ENCODE data around the gene NOTCH1.
A peak's percentile ranks its signal among the peaks of the same experiment; 100 is the strongest.

The NOTCH1 gene

DNA sequence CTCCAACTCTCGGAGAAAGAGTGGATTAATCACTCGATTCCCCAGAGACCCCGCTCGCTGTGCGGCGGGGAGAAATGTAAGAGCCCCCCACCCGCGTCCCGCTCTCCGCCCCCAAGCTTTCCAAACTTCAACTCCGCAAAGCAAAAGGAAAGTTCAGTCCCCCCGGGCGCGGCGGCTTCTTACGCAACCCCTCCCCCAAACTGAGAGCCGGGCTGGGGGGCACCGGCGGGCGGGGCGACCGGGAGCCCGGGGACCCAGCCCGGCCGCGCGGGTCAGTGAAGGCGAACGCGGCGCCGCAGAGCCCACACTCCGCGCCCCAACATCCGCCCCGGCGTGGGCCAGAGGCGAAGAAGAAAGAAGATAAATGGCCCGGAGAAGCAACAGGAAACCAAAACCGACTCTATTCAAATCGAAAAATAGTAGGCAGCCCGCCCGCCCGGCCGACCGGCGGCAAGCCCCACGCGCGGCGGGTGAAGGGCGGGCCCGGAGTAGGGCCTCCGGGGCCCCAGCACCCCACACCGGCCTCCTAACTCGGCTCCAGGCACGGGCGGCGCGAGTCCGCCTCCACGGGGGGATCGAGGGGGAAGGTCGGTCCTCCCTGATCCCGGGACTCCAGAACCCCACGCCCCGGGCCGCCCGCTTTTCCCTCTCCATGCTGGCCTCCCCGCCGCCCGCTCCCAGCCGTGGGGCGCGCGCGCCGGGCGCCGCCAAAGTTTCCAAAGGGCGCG lies 720 bp downstream of the NOTCH1 start:
- peak; percentile 46 for DNase-seq (ENCODE audit: low spot score)

DNA sequence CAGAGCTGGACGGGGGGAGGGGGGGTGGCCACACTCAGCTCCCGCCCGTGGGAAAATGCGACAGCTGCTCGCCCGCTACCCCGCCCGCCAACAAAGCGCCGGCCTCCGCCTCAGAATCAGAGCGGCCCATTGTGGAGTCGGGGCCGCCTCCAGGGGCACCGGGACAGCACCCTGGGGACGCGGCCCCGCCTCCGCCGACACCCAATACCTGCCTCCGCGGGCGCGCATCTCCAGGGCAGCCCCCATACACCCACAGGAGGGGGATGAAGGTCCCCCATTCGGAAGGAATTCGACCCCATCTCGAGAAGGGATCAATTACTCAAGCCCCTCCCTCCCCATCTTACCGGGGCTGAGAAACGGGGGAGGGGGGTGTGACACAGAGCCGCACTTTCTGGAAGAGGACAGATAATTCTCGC lies 1.3 kb downstream of the NOTCH1 start:
- DNase-seq (ENCODE audit: low spot score): peak; percentile 43

DNA sequence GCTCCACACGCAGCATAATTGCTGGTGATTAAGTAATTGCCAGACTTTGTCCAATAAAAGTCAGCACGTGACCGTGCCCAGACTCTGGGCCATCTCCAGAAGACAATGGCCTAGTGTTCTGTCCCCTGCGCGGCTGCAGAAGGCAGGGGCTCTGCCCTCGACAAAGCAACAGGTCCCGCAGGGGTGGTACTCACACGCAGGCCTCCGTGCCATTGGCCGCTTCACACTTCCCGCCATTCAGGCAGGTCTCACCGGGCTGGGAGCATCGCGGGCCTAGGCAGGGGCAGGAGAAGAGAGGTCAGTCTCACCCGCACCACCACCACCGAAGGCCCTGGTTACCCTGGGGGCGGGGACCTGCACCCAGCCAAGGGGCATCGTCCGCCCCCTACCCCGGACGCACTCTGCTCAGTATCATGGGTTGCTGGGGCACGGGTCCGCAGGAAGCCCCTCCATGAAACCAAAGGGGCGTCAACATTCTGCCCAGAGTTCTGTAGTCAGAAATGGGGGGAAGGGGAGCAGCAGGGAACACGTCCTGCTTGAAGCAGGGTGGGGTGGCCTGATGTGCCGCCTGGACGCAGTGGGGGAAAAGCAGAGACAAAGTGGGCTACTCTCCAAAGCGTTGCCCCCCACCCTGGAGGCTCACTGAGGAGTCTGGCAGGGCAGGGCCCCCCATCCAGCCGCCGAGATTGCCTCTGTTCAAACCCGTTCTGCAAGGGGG lies 1.9 kb downstream of the NOTCH1 start:
- no peak for DNase-seq (ENCODE audit: low spot score)

DNA sequence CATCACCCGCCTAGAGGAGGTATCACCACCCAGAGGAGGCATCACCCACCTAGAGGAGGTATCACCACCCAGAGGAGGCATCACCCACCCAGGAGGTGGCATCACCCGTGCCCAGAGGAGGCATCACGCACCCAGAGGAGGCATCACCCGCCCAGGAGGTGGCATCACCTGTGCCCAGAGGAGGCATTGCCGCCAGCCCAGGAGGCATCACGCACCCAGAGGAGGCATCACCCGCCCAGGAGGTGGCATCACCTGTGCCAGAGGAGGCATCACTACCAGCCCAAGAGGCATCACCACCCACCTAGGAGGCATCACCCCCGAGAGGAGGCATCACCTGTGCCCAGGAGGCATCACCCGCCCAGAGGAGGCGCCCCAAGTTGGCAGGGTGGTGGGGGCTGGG lies 2.6 kb downstream of the NOTCH1 start:
- DNase-seq (ENCODE audit: low spot score): no peak

DNA sequence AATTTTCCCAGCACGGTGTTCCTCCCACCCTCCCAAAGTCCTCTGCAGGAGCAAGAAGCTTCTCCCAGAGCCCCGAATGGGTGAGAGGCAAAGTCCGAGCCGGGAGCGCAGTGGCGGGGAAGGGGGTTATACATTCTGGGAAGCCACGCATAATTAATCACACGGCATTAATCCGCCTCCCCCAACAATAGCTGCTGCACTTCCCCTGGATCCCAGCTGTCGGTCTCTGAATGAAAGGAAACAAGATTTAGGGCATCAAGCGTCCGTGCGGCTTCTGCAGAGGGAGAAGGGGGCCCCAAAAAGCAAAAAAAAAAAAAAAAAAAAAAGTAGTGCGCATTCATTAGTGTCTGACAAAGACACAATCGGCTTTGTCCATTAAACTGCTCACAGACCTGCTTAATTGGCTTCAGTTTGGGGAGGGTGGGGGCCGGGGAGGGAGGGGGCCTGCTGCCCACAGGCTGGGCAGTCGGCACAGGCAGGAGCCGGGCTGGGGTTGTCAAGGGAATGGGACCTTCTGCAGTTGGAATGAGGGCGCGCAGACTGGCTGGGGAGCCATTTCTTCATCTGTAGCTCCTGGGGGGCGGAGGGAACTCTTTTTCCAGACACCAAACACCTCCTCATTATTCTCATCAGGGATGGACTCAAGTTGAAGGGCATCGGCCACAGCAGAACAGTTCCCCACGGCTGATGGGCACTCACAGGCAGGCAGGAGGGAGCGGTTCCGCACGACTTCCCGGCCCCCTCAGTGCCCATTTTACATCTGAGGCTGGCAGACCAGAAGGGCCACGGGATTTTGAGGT lies 3.4 kb downstream of the NOTCH1 start:
- no peak for DNase-seq (ENCODE audit: low spot score)

DNA sequence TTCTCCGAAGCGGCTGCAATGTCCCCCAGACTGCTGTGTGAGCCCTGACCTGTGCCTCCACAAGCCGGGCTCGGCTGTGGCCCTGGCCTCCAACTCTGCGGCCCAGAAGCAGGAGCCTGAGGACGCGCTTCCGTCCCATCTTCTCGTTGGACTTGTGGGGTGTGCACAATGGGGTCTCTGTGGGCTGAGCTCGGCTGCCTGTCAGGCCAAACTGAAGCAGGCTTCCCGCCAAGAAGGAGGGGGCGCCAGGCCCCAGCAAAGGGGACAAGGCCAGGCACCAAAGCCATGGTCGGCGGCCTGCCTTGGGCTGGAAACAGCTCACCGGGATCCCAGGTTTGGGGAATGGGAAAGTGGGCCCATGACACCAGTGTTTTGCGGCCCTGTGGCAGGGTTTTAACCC lies 4.1 kb downstream of the NOTCH1 start:
- no peak for DNase-seq (ENCODE audit: low spot score)

DNA sequence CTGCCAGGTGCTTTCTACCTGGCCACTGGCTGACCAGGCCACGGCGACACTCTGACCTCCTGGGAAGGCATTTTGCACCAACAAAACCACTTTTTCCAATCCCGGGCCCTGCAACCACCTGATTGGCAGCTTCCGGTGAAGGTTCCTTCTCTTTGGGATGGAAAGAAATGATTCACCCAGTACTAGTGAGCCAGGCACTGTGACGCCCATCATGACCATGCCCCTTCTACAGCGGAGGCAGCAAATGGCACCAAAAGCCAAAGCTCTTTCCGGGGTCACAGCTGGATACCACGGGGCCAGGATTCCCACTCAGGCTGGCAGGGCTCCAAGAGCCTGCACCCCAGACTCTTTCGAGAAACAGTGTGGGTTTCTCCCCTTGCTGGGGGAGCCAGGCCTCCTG lies 4.7 kb downstream of the NOTCH1 start:
- no peak for DNase-seq (ENCODE audit: low spot score)

DNA sequence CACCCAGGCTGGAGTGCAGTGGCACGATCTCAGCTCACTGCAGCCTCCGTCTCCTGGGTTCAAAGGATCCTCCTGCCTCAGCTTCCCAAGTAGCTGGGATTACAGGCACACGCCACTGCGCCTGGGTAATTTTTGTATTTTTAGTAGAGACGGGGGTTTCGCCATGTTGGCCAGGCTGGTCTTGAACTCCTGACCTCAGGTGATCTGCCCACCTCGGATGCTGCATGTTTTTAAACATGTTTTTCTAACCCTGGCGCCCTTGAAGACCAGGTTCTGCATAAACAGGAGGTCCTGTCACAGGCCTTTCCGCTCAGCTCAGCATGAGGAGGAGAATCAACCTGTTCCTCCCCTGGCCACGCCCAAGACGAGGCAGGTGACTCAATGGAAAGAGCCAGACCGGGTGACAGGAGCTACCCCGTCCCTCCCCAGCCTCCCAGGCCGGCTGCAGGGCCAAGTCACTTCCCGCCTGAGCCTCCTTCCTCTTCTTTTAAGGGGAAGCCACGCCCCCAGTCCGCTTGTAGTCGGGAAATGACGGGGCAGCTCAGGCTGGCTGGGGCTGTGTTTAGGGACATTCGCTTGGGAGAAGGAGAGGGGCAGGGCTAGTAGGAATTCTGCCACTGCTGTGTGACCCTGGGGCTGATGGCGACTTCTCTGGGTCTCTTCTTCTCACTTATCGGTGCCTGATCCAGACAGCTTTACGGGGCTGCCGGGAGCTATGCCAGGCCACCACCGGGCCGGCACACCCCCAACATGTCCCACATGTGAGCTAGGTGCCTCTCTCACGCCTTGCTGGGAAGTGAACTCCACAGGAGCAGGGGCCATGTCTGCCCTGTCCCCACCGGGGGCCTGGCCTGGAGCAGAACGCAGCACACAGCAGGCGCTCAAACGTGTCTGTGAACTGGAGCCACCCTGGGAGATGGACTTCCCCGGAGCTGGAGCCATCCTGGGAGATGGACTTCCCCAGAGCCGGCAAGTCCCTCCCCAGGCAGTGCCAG lies 6.1 kb downstream of the NOTCH1 start:
- peak; percentile 92 for DNase-seq (ENCODE audit: low spot score)

DNA sequence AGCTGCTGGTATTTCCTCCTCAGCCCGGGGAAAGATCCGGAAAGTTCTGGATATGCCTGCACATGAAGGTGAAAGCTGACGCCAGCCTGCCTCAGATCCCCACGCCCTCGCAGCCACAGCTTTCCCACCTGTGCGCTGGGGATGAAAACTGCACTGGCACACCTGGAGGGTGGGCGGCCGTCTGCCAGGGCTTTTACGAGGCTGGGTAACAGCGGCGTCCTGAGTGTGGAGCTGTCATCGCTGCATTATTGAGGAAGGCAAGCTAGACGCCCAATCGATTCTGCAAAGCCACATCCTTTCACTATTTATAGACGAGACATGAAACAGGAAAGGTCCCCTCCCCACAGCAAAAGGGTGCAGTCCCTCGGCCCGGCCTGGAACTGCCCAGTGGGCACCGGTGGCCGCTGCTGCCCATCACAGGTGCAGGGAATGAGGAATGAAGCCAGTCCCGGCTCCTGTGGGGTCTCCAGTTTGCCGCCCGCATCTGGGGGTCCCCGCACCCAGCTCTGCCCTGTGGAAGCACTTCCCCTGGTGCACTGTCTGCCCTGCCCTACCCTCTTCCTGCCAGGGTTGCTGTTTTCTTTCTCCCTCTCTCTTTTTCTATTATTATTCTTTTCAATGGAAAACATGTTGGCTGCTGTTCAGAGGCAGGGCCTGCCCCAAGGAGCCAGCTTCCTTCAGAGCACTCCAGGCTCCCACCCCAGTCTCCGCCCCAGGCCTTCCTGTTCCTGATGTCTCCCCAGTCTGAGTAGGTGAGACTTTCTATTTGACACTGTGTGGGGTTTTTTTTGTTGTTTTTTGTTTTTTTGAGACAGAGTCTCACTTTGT lies 7.0 kb downstream of the NOTCH1 start:
- peak; percentile 55 for DNase-seq (ENCODE audit: low spot score)

DNA sequence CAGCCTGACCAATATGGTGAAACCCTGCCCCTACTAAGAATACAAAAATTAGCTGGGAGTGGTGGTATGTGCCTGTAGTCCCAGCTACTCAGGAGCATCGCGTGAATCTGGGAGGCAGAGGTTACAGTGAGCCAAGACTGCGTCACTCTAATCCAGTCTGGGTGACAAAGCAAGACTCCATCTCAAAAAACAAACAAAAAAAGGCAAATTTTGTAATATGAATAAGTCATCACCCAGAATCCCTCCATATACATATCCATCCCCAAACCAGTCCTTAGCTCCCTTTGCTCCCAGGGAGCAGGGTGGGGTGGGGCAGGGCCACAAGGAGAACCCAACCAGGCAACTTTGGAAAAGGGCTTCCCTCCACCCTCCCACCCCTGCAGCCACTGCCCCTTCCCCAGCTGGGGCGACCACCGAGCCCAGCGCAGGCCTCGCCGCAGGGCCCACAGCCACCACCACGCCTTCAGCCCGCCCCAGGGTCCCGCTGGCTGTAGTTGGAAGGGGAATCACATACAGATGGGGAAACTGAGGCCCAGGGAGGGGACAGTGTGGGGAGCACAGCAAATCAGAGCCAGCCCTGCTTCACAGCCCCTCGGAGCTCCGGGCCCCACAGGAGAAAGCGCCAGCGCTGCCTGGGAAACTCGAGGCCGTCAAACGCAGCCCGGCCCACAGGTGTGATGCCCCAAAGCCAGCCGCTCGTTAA lies 7.8 kb downstream of the NOTCH1 start:
- no peak for DNase-seq (ENCODE audit: low spot score)

DNA sequence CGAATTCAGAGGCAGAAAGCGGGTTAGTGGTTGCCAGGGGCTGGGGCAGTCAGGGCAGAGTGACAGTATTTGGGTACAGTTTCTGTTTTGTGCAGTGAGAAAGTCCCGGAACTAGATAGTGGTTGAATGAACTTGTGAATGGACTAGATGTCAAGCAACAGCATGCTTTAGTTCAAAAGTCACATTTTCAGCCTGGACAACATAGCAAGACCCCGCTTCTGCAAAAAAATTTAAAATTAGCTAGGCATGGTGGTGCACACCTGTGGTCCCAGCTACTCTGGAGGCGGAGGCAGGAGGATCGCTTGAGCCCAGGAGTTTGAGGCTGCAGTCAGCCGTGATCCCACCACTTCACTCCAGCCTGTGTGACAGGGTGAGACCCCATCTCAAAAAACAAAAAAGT lies 8.4 kb downstream of the NOTCH1 start:
- no peak for DNase-seq (ENCODE audit: low spot score)

DNA sequence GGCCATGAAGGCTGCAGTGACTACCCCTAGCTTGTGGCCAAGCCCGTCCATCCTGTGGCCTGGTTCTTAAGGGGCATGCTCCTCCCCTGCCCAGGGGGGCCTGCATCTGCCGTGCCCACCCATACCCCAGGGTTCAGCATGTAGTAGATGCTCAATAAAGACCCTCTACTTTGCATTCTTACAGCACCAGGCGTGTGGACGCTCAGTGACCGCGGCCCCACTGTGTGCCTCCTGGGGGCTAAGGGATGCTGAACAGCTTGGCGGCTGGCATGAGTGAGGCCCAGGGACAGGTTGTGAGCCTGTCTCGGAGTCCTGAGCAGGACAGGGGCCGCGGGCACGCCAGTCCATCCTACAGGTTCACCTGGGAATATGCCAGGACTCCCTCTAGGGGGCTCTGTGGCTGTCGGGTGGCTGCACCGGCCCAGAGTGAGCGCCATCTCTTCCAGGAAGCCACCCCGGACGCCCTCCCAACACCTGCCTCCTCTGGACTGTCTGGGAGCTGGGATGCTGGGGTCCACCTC lies 9.1 kb downstream of the NOTCH1 start:
- DNase-seq (ENCODE audit: low spot score): no peak

DNA sequence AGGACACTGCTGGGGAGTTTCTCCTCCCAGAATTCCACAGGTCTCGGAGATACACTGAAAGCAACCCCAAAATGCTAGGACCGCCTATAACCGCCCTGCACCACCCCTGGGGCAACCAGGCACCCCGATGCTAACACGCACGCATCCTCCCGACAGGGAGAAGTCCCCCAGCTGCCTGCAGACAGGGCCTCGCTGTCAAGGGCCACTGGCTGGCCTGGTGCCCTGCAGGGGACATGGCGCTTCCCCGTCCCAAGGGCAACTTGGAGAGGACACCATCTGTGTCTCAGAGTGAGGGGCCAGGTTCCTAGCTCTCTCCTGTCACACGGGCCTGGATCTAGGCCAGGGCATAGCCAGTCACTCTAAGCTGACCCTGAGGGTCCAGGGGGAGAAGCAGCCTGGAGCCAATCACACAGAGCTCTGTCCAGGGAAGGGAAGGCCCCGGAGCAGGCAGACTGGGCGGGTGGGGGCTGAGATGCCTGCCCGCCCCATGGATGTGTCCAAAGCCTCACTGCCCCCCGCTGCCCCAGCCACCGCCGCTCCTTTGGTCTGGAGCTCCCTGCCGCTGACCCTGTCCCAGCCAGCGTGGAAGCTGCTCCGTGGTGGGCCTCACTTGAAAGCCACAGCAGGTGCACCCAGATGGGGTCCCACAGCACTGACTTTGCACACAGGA lies 9.7 kb downstream of the NOTCH1 start:
- DNase-seq (ENCODE audit: low spot score): no peak

DNA sequence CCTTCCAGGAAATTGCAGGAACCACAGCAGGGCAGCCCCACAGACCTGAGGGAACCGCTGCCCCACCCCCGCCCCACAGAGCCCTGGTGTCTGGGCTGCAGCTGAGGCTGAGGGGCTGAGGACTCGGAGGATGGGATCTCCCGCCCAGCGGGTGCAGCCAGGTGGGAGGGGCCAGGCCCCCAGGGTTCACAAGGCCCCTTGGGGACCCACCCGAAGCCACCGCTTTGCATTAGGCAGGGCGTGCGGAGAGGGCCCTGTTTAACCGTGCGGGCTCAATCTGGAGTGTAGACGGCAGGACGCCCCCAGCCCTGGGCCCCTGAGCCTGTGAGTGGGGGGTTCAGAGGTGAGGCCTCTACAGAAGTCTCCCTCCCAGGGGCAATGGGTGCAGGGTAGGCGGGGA lies 10.8 kb downstream of the NOTCH1 start:
- no peak for DNase-seq (ENCODE audit: low spot score)

DNA sequence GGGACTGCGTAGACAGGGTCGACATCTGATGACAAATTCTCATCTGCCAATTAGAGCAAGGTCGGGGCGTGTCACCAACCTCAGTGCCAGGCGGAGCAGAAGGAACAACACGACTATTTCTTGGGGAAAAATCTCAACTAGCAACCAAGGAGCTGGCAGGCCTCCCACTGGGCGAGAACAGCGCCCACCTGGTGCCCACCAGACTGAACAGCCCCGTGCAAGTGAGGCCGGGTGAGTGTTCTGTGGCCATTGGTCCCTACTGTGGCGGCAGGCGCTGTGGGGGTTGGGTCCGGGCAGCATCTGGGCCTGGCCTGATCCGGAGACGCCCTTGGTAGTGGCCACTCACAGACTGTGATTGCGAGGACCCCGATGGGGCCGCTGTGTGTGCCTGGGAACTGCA lies 11.5 kb downstream of the NOTCH1 start:
- no peak for DNase-seq (ENCODE audit: low spot score)

DNA sequence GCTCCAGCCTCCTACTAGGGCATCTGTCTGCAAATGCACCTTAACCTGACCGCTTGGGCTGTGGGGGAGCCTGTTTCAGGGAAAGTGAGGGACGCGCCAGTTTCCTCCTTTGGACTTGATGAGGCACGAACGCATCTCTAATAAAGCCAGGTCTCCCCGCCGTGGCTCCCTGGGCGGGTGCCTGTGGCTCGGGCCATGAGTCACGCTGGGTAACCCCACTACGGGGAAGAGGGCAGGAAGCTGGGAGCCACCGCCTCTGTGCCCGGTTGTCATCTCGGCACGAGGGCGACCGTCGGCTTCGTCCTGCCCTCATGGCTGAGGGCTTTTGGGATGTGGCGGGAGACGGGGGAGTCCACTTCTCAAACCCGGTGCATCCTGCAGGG lies 12.1 kb downstream of the NOTCH1 start:
- DNase-seq (ENCODE audit: low spot score): peak; percentile 86

DNA sequence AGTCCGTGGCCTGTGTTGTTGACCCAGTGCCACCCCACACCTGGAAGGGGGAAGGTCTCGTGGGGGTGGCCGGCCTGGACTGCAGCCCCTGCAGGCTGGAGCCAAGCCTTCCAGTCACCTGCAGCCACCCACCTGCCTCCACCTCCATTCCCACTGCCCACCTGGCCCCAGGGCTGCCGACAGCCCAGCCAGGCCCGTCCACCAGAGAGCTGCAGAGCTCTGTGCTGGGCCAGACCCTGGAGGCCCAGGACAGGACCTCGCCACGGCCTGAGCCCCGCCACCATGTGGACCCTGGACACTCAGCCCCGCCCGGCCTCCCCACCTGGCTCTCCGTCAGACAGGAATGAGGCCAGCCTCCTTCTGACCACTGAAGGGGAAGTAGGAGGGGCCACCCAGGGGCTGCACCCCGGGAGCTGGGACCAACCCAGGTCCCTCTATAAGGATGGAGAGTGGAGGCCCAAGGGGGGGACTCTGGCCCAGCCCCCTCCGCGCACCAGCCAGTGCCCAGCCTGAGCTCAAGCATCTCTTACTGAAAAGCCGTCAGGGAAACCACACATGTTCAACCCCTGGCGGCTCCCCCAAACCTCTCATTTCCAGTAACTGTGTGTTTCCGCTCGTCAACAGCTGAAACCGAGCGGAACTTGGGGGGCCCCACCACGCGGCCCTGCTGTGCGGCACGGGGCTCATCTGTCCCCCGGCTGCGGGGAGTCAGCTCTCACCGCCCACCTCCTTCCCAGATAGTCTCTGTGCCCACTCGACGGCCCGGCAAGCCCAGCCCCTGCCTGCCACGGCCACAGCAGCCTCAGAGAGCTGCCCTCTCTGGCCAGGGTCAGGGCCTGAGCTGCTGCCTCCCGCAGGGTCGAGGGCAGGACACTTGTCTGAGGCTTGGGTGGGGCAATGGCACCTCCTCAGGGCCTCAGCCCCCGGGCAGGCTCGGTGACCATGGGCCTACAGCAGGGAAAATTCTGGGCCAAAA lies 12.8 kb downstream of the NOTCH1 start:
- DNase-seq (ENCODE audit: low spot score): peak; percentile 67

Measured in CD4-positive, alpha-beta T cell treated with Interleukin-15 for 4 hours (primary cell).